H1 (cell line): Measurements from ENCODE around the gene SCAF1. TPM values are rescaled to one million over a fixed set of nuclear protein-coding genes. Genes with fewer than 3 reads are reported as not detected.

ENCODE experiments used
- CTCF ChIA-PET: fragments of 300-600 bp; sonication (Branson Sonifier 250); formaldehyde crosslinking; loops from one replicate; lab custom pipeline; 2021; ENCODE audit not compliant: partially characterized antibody; lab: Charles Lee
- POLR2A ChIA-PET: fragments of 300-600 bp; sonication (Branson Sonifier 250); formaldehyde crosslinking; loops from one replicate; lab custom pipeline; 2021; ENCODE audit warnings: inconsistent platforms; ENCODE audit not compliant: partially characterized antibody; lab: Charles Lee
- DNase-seq, 2 experiments: peaks; one replicate each; pipeline versions ENCODE4 v3.0.0 to v3.0.0-alpha.2; 2010 to 2022; ENCODE audit warnings: low spot score in 2 of 2, low read depth in 1 of 2, mixed read lengths in 1 of 2
- FAIRE-seq: peaks from 2 replicates; lab custom pipeline; 2011; peaks lifted over from hg19 to GRCh38; lab: Jason Lieb, UNC
- H2AFZ ChIP-seq: 2 replicates; pipeline ENCODE4 v1.8.1; 2012; ENCODE audit warnings: low read length, inconsistent platforms
- H2AK5ac ChIP-seq: 2 replicates; pipeline ENCODE4 v1.6.1; 2013; ENCODE audit warnings: low read depth, low read length
- H2BK120ac ChIP-seq: replicated peaks from 2 replicates; pipeline ENCODE3; 2013; ENCODE audit warnings: low read depth, low read length, inconsistent platforms
- H2BK12ac ChIP-seq: 2 replicates; pipeline ENCODE4 v1.6.1; 2013; ENCODE audit warnings: low read depth, low read length
- H2BK15ac ChIP-seq: 2 replicates; pipeline ENCODE4 v1.6.1; 2013; ENCODE audit warnings: low read length
- H2BK20ac ChIP-seq: 2 replicates; pipeline ENCODE4 v1.6.1; 2013; ENCODE audit warnings: low read length
- H2BK5ac ChIP-seq: 2 replicates; pipeline ENCODE4 v1.6.1; 2013; ENCODE audit warnings: low read depth, low read length
- H3K14ac ChIP-seq: 2 replicates; pipeline ENCODE4 v1.6.1; 2013; ENCODE audit warnings: inconsistent platforms; ENCODE audit not compliant: insufficient read length
- H3K18ac ChIP-seq: 2 replicates; pipeline ENCODE4 v1.6.1; 2013; ENCODE audit warnings: low read length; ENCODE audit errors: extremely low read depth
- H3K23ac ChIP-seq: 2 replicates; pipeline ENCODE4 v1.6.1; 2013; ENCODE audit warnings: inconsistent platforms; ENCODE audit not compliant: insufficient read length
- H3K23me2 ChIP-seq: 2 replicates; pipeline ENCODE4 v1.6.1; 2013; ENCODE audit warnings: low read depth, low read length
- H3K27ac ChIP-seq: 2 replicates; pipeline ENCODE4 v1.6.1; 2011; ENCODE audit warnings: low read depth, low read length, inconsistent platforms
- H3K27me3 ChIP-seq, 4 experiments: replicated peaks in 1 of 4; 1 replicate in 1 of 4; 2 replicates in 3 of 4; pipeline versions ENCODE4 v1.6.1 to v1.8.1; 2011 to 2013; ENCODE audit warnings: low read length in 3 of 4, mild to moderate bottlenecking in 3 of 4, inconsistent platforms in 2 of 4, mixed read lengths in 2 of 4, moderate library complexity in 1 of 4; ENCODE audit not compliant: control insufficient read depth in 3 of 4, insufficient read depth in 3 of 4; ENCODE audit errors: extremely low read depth in 1 of 4
- H3K36me3 ChIP-seq, 4 experiments: 2 replicates each; pipeline versions ENCODE4 v1.6.1 to v1.8.1; 2011 to 2013; ENCODE audit warnings: mild to moderate bottlenecking in 4 of 4, low read length in 3 of 4, moderate library complexity in 2 of 4, control low read depth in 1 of 4, inconsistent platforms in 1 of 4; ENCODE audit not compliant: insufficient read depth in 4 of 4, control insufficient read depth in 2 of 4
- H3K4ac ChIP-seq: replicated peaks from 2 replicates; pipeline ENCODE3; 2013; ENCODE audit warnings: low read length, low read depth, mixed read lengths, inconsistent platforms; ENCODE audit not compliant: insufficient read length
- H3K4me1 ChIP-seq, 4 experiments: replicated peaks in 1 of 4; 1 replicate in 1 of 4; 2 replicates in 3 of 4; pipeline versions ENCODE4 v1.6.1 to v1.8.1; 2011 to 2013; ENCODE audit warnings: low read length in 3 of 4, inconsistent platforms in 2 of 4, mixed read lengths in 1 of 4; ENCODE audit not compliant: insufficient read depth in 4 of 4, control insufficient read depth in 3 of 4
- H3K4me2 ChIP-seq, 2 experiments: 2 replicates each; pipeline versions ENCODE4 v1.6.1 to v1.8.1; 2011 to 2013; ENCODE audit warnings: low read depth in 2 of 2, low read length in 2 of 2, control low read depth in 1 of 2, inconsistent platforms in 1 of 2, mild to moderate bottlenecking in 1 of 2; ENCODE audit not compliant: insufficient read depth in 1 of 2
- H3K4me3 ChIP-seq, 4 experiments: fragments of 200-600, 300-600 bp in 1 of 4; sonication (generic), shearing (Covaris generic), sonication (Bioruptor Twin) in 1 of 4; 2 replicates each; pipeline versions ENCODE4 v1.5.1 to v1.8.1; 2011 to 2016; ENCODE audit warnings: low read length in 4 of 4, low read depth in 3 of 4, control low read depth in 2 of 4, inconsistent platforms in 2 of 4, mild to moderate bottlenecking in 2 of 4, mixed read lengths in 1 of 4, moderate library complexity in 1 of 4; ENCODE audit not compliant: insufficient read depth in 2 of 4; ENCODE audit errors: extremely low read depth in 1 of 4
- H3K56ac ChIP-seq: replicated peaks from 2 replicates; pipeline ENCODE3; 2013; ENCODE audit warnings: low read depth, mild to moderate bottlenecking, mixed read lengths, low read length, inconsistent platforms; ENCODE audit not compliant: insufficient read length
- H3K79me1 ChIP-seq: 2 replicates; pipeline ENCODE4 v1.6.1; 2013; ENCODE audit warnings: low read depth, low read length, control low read depth
- H3K79me2 ChIP-seq, 2 experiments: 2 replicates each; pipeline versions ENCODE4 v1.6.1 to v1.8.1; 2012 to 2013; ENCODE audit warnings: low read length in 2 of 2, mild to moderate bottlenecking in 2 of 2, inconsistent platforms in 1 of 2; ENCODE audit not compliant: insufficient read depth in 2 of 2, control insufficient read depth in 1 of 2
- H3K9ac ChIP-seq, 4 experiments: replicated peaks in 1 of 4; 1 replicate in 1 of 4; 2 replicates in 3 of 4; pipeline versions ENCODE4 v1.6.1 to v1.8.1; 2011 to 2013; ENCODE audit warnings: low read depth in 3 of 4, low read length in 3 of 4, control low read depth in 2 of 4, mild to moderate bottlenecking in 2 of 4, moderate library complexity in 2 of 4, inconsistent platforms in 1 of 4; ENCODE audit errors: extremely low read depth in 1 of 4
- H3K9me3 ChIP-seq, 2 experiments: 2 replicates each; pipeline versions ENCODE4 v1.6.1 to v1.8.1; 2012 to 2013; ENCODE audit warnings: mild to moderate bottlenecking in 2 of 2, moderate library complexity in 2 of 2, control low read depth in 1 of 2, inconsistent platforms in 1 of 2, low read depth in 1 of 2, low read length in 1 of 2, mixed read lengths in 1 of 2; ENCODE audit not compliant: insufficient read depth in 2 of 2
- H4K20me1 ChIP-seq, 2 experiments: replicated peaks in 1 of 2; 2 replicates each; pipeline versions ENCODE3 to v1.8.1; 2011 to 2013; ENCODE audit warnings: inconsistent platforms in 2 of 2, low read length in 2 of 2, mild to moderate bottlenecking in 1 of 2; ENCODE audit not compliant: insufficient read depth in 2 of 2, control insufficient read depth in 1 of 2
- H4K5ac ChIP-seq: 2 replicates; pipeline ENCODE4 v1.6.1; 2013; ENCODE audit warnings: low read length, low read depth, mixed read lengths, inconsistent platforms; ENCODE audit not compliant: insufficient read length
- H4K8ac ChIP-seq: 2 replicates; pipeline ENCODE4 v1.8.0; 2013; ENCODE audit warnings: mild to moderate bottlenecking, moderate library complexity, low read length, inconsistent platforms; ENCODE audit not compliant: insufficient read depth; ENCODE audit errors: extremely low read depth
- H4K91ac ChIP-seq: replicated peaks from 2 replicates; pipeline ENCODE3; 2013; ENCODE audit warnings: low read length, mixed read lengths, inconsistent platforms; ENCODE audit not compliant: insufficient read length
- ASH2L ChIP-seq: fragments of 200-600, 300-600 bp; sonication (generic); IDR thresholded peaks from one replicate; pipeline ENCODE4 v1.7.1; 2017; ENCODE audit warnings: low read length
- BACH1 ChIP-seq: IDR thresholded peaks from 2 replicates; pipeline ENCODE4 v1.6.1; 2012; ENCODE audit warnings: low read length, improper control_type of control experiment
- CBX5 ChIP-seq: fragments of 300-800, 300-1000 bp; sonication (generic); IDR thresholded peaks from 2 replicates; pipeline ENCODE4 v1.7.1; 2016; ENCODE audit warnings: antibody characterized with exemption, low read length, low read depth
- CHD1 ChIP-seq: IDR thresholded peaks from 2 replicates; pipeline ENCODE4 v1.6.1; 2012; ENCODE audit warnings: low read depth, low read length, improper control_type of control experiment
- HDAC6 ChIP-seq: IDR thresholded peaks from one replicate; pipeline ENCODE4 v1.7.1; 2012; ENCODE audit warnings: low read depth, mild to moderate bottlenecking, inconsistent platforms, low read length, moderate library complexity
- JUND ChIP-seq: IDR thresholded peaks from 2 replicates; pipeline ENCODE4 v1.6.1; 2011; ENCODE audit warnings: mild to moderate bottlenecking, improper control_type of control experiment, low read length
- PHF8 ChIP-seq: fragments of 200-600 bp; sonication (generic); conservative IDR thresholded peaks from 2 replicates; pipeline ENCODE4 v1.7.1; 2012; ENCODE audit warnings: low read depth, mild to moderate bottlenecking, inconsistent platforms, low read length, moderate library complexity
- POU5F1 ChIP-seq: IDR thresholded peaks from 2 replicates; pipeline ENCODE4 v1.6.1; 2011; ENCODE audit warnings: low read depth, mild to moderate bottlenecking, low read length, moderate library complexity
- RFX5 ChIP-seq: IDR thresholded peaks from 2 replicates; pipeline ENCODE4 v1.6.1; 2011; ENCODE audit warnings: low read depth, low read length, improper control_type of control experiment, borderline replicate concordance
- SIX5 ChIP-seq: IDR thresholded peaks from 2 replicates; pipeline ENCODE4 v1.6.1; 2011; ENCODE audit warnings: mild to moderate bottlenecking, low read depth, low read length
- TCF12 ChIP-seq: IDR thresholded peaks from 2 replicates; pipeline ENCODE4 v1.6.1; 2011; ENCODE audit warnings: low read depth, mild to moderate bottlenecking, low read length
- ZNF274 ChIP-seq: IDR thresholded peaks from 2 replicates; pipeline ENCODE4 v1.7.0; 2012; ENCODE audit warnings: low read length, borderline replicate concordance; ENCODE audit errors: extremely low read depth
- WGBS, 2 experiments: shearing (Covaris generic) in 1 of 2; methylation state at CpG; one replicate each; pipeline versions ENCODE4 v1.1.6 to v1.1.7; 2013 to 2015; ENCODE audit warnings: low lambda C conversion rate in 2 of 2, mixed read lengths in 2 of 2, inconsistent platforms in 1 of 2, low coverage in 1 of 2, missing lambda C conversion rate in 1 of 2; ENCODE audit not compliant: insufficient replicate concordance in 2 of 2, insufficient coverage in 1 of 2, insufficient read length in 1 of 2; ENCODE audit errors: extremely low coverage in 1 of 2, missing lambda C conversion rate in 1 of 2; 5-methylcytosine and 5-hydroxymethylcytosine counted together
- polyA plus RNA-seq, 7 experiments: library from polyadenylated mRNA; depleted of rRNA in 3 of 7; stranded (reverse) in 5 of 7; unstranded in 2 of 7; fragments of >200 nt in 5 of 7; fragments of 200-250 nt in 2 of 7; gene quantifications; 1 replicate in 5 of 7; 2 replicates in 1 of 7; 4 replicates in 1 of 7; pipeline versions ENCODE4 v1.2.1 to v1.2.3, GENCODE V29; 2011 to 2013; ENCODE audit warnings: missing spikeins in 2 of 7, mixed read lengths in 2 of 7
- total RNA-seq: library from RNA; stranded (reverse); fragmentation: NEBNext Ultra II Directional; extraction: Animal tissue kit (Norgen Biotek cat#: 25700); gene quantifications from 2 replicates; pipeline ENCODE4 v1.2.1, GENCODE V29; 2021
- TF ChIP-seq, protein P1 (sequence below): IDR thresholded peaks from 2 replicates; pipeline ENCODE4 v1.6.1; 2011; ENCODE audit warnings: low read depth, mild to moderate bottlenecking, low read length; ENCODE audit not compliant: insufficient read depth

Gene SCAF1
- total and polyA plus RNA-seq, 2 of the 8 experiments (the other 6 are each of a cell fraction or from before 2014, with no cell fraction given), result 9.7 to 81.7 TPM

DNA sequence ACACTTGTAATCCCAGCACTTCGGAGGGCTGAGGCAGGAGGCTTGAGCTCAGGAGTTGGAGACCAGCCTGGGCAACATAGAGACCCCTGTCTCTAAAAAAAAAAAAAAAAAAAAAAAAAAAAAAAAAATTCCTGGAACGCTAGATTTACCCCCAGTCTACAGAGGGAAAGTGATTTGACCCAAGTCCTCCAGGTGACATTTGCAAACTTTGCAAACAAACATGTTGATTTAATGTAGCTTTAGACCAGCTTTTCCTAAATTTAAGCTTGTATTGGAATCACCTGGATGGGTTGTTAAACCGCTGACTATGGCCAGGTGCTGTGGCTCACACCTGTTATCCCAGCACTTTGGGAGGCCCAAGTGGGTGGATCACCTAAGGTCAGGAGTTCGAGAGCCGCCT is 57.4 kb downstream of the SCAF1 start:
- H3K27ac ChIP-seq, result no peak overlapping the region
- H3K56ac ChIP-seq, result no peak overlapping the region
- H4K91ac ChIP-seq, result no peak overlapping the region
- FAIRE-seq, result no peak
- no peak for DNase-seq
- H3K9ac ChIP-seq, result no peak overlapping the region
- H2AK5ac ChIP-seq, result no peak overlapping the region
- no peak overlapping the region for H4K8ac ChIP-seq
- 88% methylated on average over 5 of the region's 5 CpGs; no CpG with 5 or more reads in 1 of the 2 experiments for WGBS, 2 experiments
- no peak overlapping the region for H2BK5ac ChIP-seq
- H3K79me1 ChIP-seq, result no peaks in the 10 kb centered on the region
- H3K9me3 ChIP-seq, result no peaks in the 10 kb centered on the region
- no peak overlapping the region for H3K14ac ChIP-seq
- H2AFZ ChIP-seq, result no peak overlapping the region
- no peak overlapping the region for H2BK12ac ChIP-seq
- no peak overlapping the region for H3K18ac ChIP-seq
- no peak overlapping the region for H3K23ac ChIP-seq
- POLR2A ChIA-PET, result interaction anchor here (0.9 to 3.9 kb wide), 8 partner anchors 8 to 106 kb away, joined by 3 to 14 read pairs (median 4); partner anchors contain the start of genes ADM5 and CPT1C
- CTCF ChIA-PET, result interaction anchor here (1.2 to 1.9 kb wide), 2 partner anchors 9 to 11 kb away, joined by 3 to 4 read pairs; no protein-coding TSS in a partner anchor
- H3K4ac ChIP-seq, result no peak overlapping the region
- no peak overlapping the region for H3K4me3 ChIP-seq
- H3K4me1 ChIP-seq, result no peaks in the 10 kb centered on the region
- H3K79me2 ChIP-seq, result no peaks in the 10 kb centered on the region
- no peak overlapping the region for H4K5ac ChIP-seq
- peaks cover 6 to 18% (median 13%) of the 10 kb centered on the region in 4 experiments for H3K36me3 ChIP-seq
- no peak overlapping the region for H3K4me2 ChIP-seq
- H2BK15ac ChIP-seq, result no peak overlapping the region
- no peaks in the 10 kb centered on the region for H3K23me2 ChIP-seq
- H4K20me1 ChIP-seq, result peaks cover 0 to 1% of the 10 kb centered on the region in 2 experiments
- H2BK120ac ChIP-seq, result no peak overlapping the region
- no peaks in the 10 kb centered on the region for H3K27me3 ChIP-seq
- H2BK20ac ChIP-seq, result no peak overlapping the region
- TF ChIP-seq TCF12 (no peak), SIX5 (no peak), POU5F1 (no peak), JUND (no peak), ASH2L (no peak), HDAC6 (no peak), CBX5 (no peak), ZNF274 (no peak), RFX5 (no peak), BACH1 (no peak), CHD1 (no peak), PHF8 (no peak)
- TF ChIP-seq, protein P1, sequence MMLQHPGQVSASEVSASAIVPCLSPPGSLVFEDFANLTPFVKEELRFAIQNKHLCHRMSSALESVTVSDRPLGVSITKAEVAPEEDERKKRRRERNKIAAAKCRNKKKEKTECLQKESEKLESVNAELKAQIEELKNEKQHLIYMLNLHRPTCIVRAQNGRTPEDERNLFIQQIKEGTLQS, result no peak
